Measurements from ENCODE around the gene APOBEC3H.

GRCh38 chr22:39142088-39142680 lies 45.1 kb downstream of the APOBEC3H start:
- no peak for TF ChIP-seq CTCF (IDR thresholded peaks at IDR 0.05)
- no peak for TF ChIP-seq POLR2A (IDR thresholded peaks at IDR 0.05)
- no peak for TF ChIP-seq POLR2AphosphoS5 (IDR thresholded peaks at IDR 0.05)
- no peak for TF ChIP-seq EP300 (IDR thresholded peaks at IDR 0.05)
